Esophagus muscularis mucosa (tissue), 4 donors: ENCODE data around the gene KCNQ1. TPM values are rescaled to one million over a fixed set of nuclear protein-coding genes. Genes with fewer than 3 reads are reported as not detected.

Experiments
- DNase-seq: peaks from one replicate; pipeline ENCODE4 v3.0.0-alpha.2; 2017; ENCODE audit errors: extremely low spot score
- H3K27ac ChIP-seq, 4 donors: fragments of 200-600 bp; sonication (generic); replicated peaks in 1 of 4; 1 replicate in 3 of 4; 2 replicates in 1 of 4; pipeline ENCODE4 v1.5.1; 2016 to 2019; ENCODE audit warnings: mild to moderate bottlenecking in 1 of 4
- H3K27me3 ChIP-seq, 4 donors: fragments of 200-600 bp; sonication (generic); one replicate each; pipeline versions ENCODE4 v1.5.1 to v1.6.0; 2016 to 2019
- H3K36me3 ChIP-seq, 4 donors: fragments of 200-600 bp; sonication (generic); one replicate each; pipeline ENCODE4 v1.5.1; 2016 to 2019
- H3K4me1 ChIP-seq, 4 donors: fragments of 200-600 bp; sonication (generic); one replicate each; pipeline ENCODE4 v1.5.1; 2016 to 2019
- H3K4me3 ChIP-seq, 4 donors: fragments of 200-600 bp; sonication (generic); 1 replicate in 2 of 4; 2 replicates in 2 of 4; pipeline ENCODE4 v1.5.1; 2016 to 2019; ENCODE audit warnings: mild to moderate bottlenecking in 4 of 4, moderate library complexity in 1 of 4
- H3K9me3 ChIP-seq, 4 donors: fragments of 200-600 bp; sonication (generic); 1 replicate in 3 of 4; 2 replicates in 1 of 4; pipeline ENCODE4 v1.5.1; 2016 to 2019
- CTCF ChIP-seq, 3 experiments: fragments of 200-600 bp in 2 of 3; fragments of 450-650 bp in 1 of 3; sonication (generic) in 2 of 3; IDR thresholded peaks; one replicate each; pipeline ENCODE4 v1.5.1; 2017 to 2019; ENCODE audit warnings: antibody characterized with exemption in 3 of 3, mild to moderate bottlenecking in 2 of 3, moderate library complexity in 1 of 3
- EP300 ChIP-seq: sonication (generic); formaldehyde crosslinking; IDR thresholded peaks from one replicate; pipeline ENCODE4 v1.6.1; 2017; ENCODE audit warnings: antibody characterized with exemption
- POLR2A ChIP-seq: fragments of 450-650 bp; IDR thresholded peaks from one replicate; pipeline ENCODE4 v1.6.1; 2017; ENCODE audit warnings: antibody characterized with exemption, moderate library complexity, mild to moderate bottlenecking, low read depth
- POLR2AphosphoS5 ChIP-seq, 2 donors: sonication (generic); formaldehyde crosslinking; IDR thresholded peaks; one replicate each; pipeline ENCODE4 v1.6.1; 2017; ENCODE audit warnings: antibody characterized with exemption in 2 of 2
- WGBS: methylation state at CpG from one replicate; pipeline ENCODE4 v1.1.5; 2018; 5-methylcytosine and 5-hydroxymethylcytosine counted together
- intact Hi-C: fragments of 100-400 bp; cut with DNase I; formaldehyde crosslinking; loops from one replicate; pipeline ENCODE4 v1.15.1; 2023
- total RNA-seq, 4 donors: library from RNA; depleted of rRNA; stranded (reverse); fragments of >200 nt; gene quantifications; one replicate each; pipeline versions ENCODE4 v1.1.0 to v1.2.1, GENCODE V29; 2016

The KCNQ1 gene
- total RNA-seq, 4 donors from 2014 or later: 2.1 to 5.9 (median 4.3) TPM

DNA sequence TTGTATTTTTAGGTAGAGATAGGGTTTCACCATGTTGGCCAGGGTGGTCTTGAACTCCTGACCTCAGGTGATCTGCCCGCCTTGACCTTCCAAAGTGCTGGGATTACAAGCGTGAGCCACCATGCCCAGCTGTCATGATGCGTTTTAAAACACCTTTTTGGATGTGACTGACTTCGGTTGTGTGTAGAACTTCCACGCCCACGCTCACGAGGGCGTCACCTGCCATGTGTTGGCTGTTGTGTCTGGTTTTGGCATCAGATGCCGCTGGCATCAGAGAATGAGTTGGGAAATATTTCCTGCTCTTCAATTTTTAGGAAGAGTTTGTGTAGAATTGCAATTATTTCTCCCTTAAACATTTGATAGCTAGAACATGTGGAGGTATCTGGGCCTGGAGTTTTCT lies 109.1 kb downstream of the KCNQ1 start:
- Histone ChIP-seq H3K36me3 (no peaks in the 10 kb centered on the region), H3K4me3 (no peak overlapping the region), H3K27ac (no peak overlapping the region), H3K9me3 (peaks cover 0 to 5% (median 0%) of the 10 kb centered on the region in 4 donors), H3K4me1 (peaks cover 4 to 11% (median 7%) of the 10 kb centered on the region in 4 donors), H3K27me3 (peaks cover 0 to 9% (median 0%) of the 10 kb centered on the region in 4 donors)
- DNase-seq: no peak
- no peak for TF ChIP-seq POLR2A
- no peak for TF ChIP-seq POLR2AphosphoS5 (IDR thresholded peaks at IDR 0.05)
- no peak for TF ChIP-seq CTCF (IDR thresholded peaks at IDR 0.05)
- TF ChIP-seq EP300: no peak
- intact Hi-C loops: loop anchor here (2.0 kb wide), 1 partner anchor 61 kb away; no protein-coding TSS in a partner anchor
- 86% methylated on average over 9 of the region's 9 CpGs for WGBS

DNA sequence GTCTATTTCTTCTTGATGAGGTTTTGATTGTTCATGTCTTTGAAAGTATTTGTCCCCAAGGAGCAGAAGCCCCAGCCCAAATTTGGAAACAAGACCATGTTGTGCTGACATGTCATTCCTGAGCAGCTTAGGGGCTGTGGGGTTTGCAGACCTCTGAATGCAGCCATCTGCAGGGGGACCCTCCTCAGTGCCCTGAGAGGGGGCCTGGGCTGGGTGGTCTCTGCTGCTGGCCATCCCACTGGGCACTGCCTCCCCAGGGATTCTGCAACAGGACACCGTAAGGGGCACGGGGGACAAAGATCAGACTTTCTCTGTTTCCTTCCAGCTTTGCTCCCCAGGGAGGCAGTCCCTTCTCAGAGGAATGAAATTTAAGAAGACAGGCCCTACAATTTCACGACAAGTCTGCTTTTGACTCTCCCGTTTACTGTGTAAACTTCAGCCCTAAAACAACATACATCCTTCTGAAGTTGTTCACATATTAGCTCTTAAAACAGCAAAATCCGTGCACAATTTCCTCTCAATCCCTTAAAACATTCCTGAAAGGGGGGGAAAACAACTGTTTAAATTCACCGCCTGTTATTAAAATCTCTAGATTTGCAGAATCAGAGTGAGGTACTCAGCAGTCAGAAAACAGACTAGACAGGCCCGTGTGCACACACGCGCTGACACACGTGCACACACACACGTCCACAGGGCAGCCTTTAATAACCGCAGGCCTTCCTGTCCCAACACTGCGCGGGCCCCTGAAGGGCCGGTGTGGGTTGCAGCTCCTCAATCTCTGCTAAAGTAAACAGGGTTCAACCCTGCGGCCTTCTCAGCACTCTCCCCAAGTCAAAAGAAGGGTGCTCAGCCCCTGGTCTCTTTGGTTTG lies 109.8 kb downstream of the KCNQ1 start:
- intact Hi-C loops: loop anchor here (2.0 kb wide), 1 partner anchor 60 kb away; no protein-coding TSS in a partner anchor
- TF ChIP-seq CTCF (IDR thresholded peaks at IDR 0.05) (no peak), POLR2AphosphoS5 (IDR thresholded peaks at IDR 0.05) (no peak), EP300 (no peak), POLR2A (no peak)
- WGBS: 80% methylated on average over 16 of the region's 16 CpGs
- Histone ChIP-seq H3K4me1 (peaks cover 4 to 11% (median 7%) of the 10 kb centered on the region in 4 donors), H3K27me3 (peaks cover 0 to 9% (median 0%) of the 10 kb centered on the region in 4 donors), H3K27ac (no peak overlapping the region), H3K36me3 (no peaks in the 10 kb centered on the region), H3K9me3 (peaks cover 0 to 5% (median 0%) of the 10 kb centered on the region in 4 donors), H3K4me3 (no peak overlapping the region)
- no peak for DNase-seq

GRCh38 chr11:2555336-2555735 lies 110.5 kb downstream of the KCNQ1 start:
- TF ChIP-seq EP300: no peak
- Histone ChIP-seq H3K4me3 (no peak overlapping the region), H3K27ac (no peak overlapping the region), H3K9me3 (peaks cover 0 to 5% (median 0%) of the 10 kb centered on the region in 4 donors), H3K4me1 (peaks cover 0 to 4% (median 3%) of the 10 kb centered on the region in 4 donors), H3K27me3 (peaks cover 0 to 5% (median 0%) of the 10 kb centered on the region in 4 donors), H3K36me3 (no peaks in the 10 kb centered on the region)
- intact Hi-C loops: loop anchor here (2.0 kb wide), 1 partner anchor 59 kb away; no protein-coding TSS in a partner anchor
- DNase-seq: no peak
- 81% methylated on average over 6 of the region's 11 CpGs for WGBS

GRCh38 chr11:2555891-2556290 lies 111.1 kb downstream of the KCNQ1 start:
- no peak overlapping the region for H3K4me3 ChIP-seq
- WGBS: 90% methylated on average over 11 of the region's 12 CpGs
- DNase-seq: no peak
- H3K36me3 ChIP-seq: no peaks in the 10 kb centered on the region
- H3K27me3 ChIP-seq: no peaks in the 10 kb centered on the region
- H3K9me3 ChIP-seq: peaks cover 0 to 5% (median 0%) of the 10 kb centered on the region in 4 donors
- no peak overlapping the region for H3K27ac ChIP-seq
- TF ChIP-seq POLR2AphosphoS5 (IDR thresholded peaks at IDR 0.05): no peak
- no peak for TF ChIP-seq EP300
- TF ChIP-seq POLR2A: no peak
- no peak for TF ChIP-seq CTCF (IDR thresholded peaks at IDR 0.05)
- intact Hi-C loops: loop anchor here (2.0 kb wide), 1 partner anchor 59 kb away; no protein-coding TSS in a partner anchor
- no peaks in the 10 kb centered on the region for H3K4me1 ChIP-seq

DNA sequence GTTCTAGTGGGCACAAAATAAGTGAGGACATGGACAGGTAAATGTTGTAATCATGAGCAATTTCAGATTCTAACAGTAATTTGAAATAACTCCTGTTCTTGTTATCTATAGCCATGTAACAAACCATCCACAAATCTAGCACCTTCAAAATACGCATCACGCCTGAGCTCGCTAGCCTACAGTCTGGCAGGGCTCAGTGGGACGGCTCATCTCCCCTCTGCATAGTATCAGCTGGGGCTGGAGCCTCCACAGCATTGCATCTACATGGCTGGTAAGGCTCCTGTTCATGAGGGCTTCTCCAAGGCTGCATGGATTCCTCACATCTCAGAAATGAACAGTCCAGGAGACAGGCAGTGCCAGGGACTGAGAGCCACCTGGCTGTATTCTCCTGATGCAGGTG lies 112.6 kb downstream of the KCNQ1 start:
- no peak for DNase-seq
- Histone ChIP-seq H3K27me3 (no peaks in the 10 kb centered on the region), H3K4me1 (no peaks in the 10 kb centered on the region), H3K36me3 (no peaks in the 10 kb centered on the region), H3K27ac (no peak overlapping the region), H3K9me3 (peaks cover 0 to 5% (median 0%) of the 10 kb centered on the region in 4 donors), H3K4me3 (no peak overlapping the region)
- intact Hi-C loops: no loop called here
- no peak for TF ChIP-seq POLR2A
- TF ChIP-seq POLR2AphosphoS5 (IDR thresholded peaks at IDR 0.05): no peak
- no peak for TF ChIP-seq CTCF (IDR thresholded peaks at IDR 0.05)
- TF ChIP-seq EP300: no peak
- WGBS: 97% methylated on average over 4 of the region's 4 CpGs
